HFFc6 (cell line): ENCODE measurements around the gene RASAL1. TPM values are rescaled to one million over a fixed set of nuclear protein-coding genes. Genes with fewer than 3 reads are reported as not detected.

ENCODE experiments used
- DNase-seq: peaks from one replicate; pipeline ENCODE4 v3.0.0-alpha.2; 2018
- H3K27ac Mint-ChIP-seq: 2 replicates; pipeline ENCODE4 v1.8.0; 2020; ENCODE audit warnings: mild to moderate bottlenecking, mixed read lengths
- H3K27me3 Mint-ChIP-seq: 2 replicates; pipeline ENCODE4 v1.8.0; 2021; ENCODE audit warnings: mild to moderate bottlenecking, moderate library complexity, mixed read lengths; ENCODE audit not compliant: insufficient read depth
- H3K36me3 Mint-ChIP-seq: 2 replicates; pipeline ENCODE4 v1.8.0; 2021; ENCODE audit warnings: low read depth, mixed read lengths
- H3K4me1 Mint-ChIP-seq: 2 replicates; pipeline ENCODE4 v1.8.0; 2020; ENCODE audit warnings: low read depth, mixed read lengths
- H3K4me3 Mint-ChIP-seq: 2 replicates; pipeline ENCODE4 v1.8.0; 2020; ENCODE audit warnings: mild to moderate bottlenecking, moderate library complexity, mixed read lengths
- H3K9me3 Mint-ChIP-seq: 2 replicates; pipeline ENCODE4 v1.8.0; 2020; ENCODE audit warnings: mild to moderate bottlenecking, mixed read lengths
- CTCF ChIP-seq: fragments of 200-600 bp; sonication (generic); IDR thresholded peaks from 2 replicates; pipeline ENCODE4 v1.5.0; 2021; ENCODE audit warnings: antibody characterized with exemption, mild to moderate bottlenecking
- total RNA-seq, 6 experiments: library from RNA; stranded (reverse); fragmentation: NEBNext Ultra II Directional; extraction: Animal tissue kit (Norgen Biotek cat#: 25700); gene quantifications; 2 replicates in 1 of 6; 3 replicates in 5 of 6; pipeline ENCODE4 v1.2.3, GENCODE V29; 2021

Gene RASAL1
- total RNA-seq, 6 experiments from 2014 or later, result not detected

GRCh38 chr12:113159937-113160336 is 24.4 kb upstream of the RASAL1 start:
- Mint-ChIP-seq H3K27ac (no peak overlapping the region), H3K4me3 (no peak overlapping the region), H3K9me3 (no peaks in the 10 kb centered on the region), H3K27me3 (peaks cover 9% of the 10 kb centered on the region), H3K4me1 (peaks cover 12% of the 10 kb centered on the region), H3K36me3 (peaks cover 13% of the 10 kb centered on the region)
- no peak for TF ChIP-seq CTCF
- no peak for DNase-seq

DNA sequence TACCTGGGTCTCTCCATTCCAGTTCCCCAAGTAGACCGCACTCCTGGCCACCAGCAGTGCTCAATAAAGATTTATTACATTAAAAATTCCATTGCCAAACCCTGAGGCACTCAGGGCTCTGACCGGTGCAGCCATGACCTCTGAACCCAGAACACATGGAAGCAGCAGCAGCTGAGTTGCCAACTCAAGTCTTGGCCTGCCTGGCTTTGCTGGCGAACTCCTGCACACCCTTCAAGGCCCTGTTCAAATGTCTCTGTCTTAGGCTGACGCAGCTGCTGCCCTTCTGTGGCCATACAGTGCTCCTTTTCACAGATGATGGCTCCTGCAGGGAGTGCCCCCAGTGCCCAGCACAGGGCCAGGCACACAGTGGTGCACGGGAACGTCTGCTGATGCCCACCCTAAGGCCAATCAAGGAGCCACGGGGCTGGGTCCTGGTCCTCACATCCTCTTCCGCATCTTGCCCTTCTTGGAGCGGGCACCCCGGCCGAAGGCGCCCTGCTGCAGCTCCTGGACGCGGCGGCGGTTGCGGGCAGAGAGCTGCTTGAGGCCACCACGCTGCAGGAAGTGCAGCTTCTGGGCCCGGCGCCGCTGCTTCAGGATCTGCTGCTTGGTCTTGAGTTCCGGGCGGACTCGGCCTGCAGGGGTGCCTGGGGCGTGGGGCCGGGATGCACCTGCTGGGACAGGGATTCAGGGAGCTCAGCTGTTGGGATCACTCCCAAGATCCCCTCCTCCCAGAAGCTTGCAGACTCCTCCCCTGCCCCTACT is 23.1 kb upstream of the RASAL1 start:
- Mint-ChIP-seq H3K36me3 (peaks cover 13% of the 10 kb centered on the region), H3K4me3 (no peak overlapping the region), H3K27ac (no peak overlapping the region), H3K4me1 (peaks cover 12% of the 10 kb centered on the region), H3K9me3 (no peaks in the 10 kb centered on the region), H3K27me3 (peaks cover 15% of the 10 kb centered on the region)
- DNase-seq, result no peak
- TF ChIP-seq CTCF, result no peak

- TF ChIP-seq CTCF, result no peak
- no peak overlapping the region for H3K4me3 Mint-ChIP-seq
- peaks cover 7% of the 10 kb centered on the region for H3K4me1 Mint-ChIP-seq
- no peak for DNase-seq
- no peak overlapping the region for H3K27ac Mint-ChIP-seq
- H3K9me3 Mint-ChIP-seq, result no peaks in the 10 kb centered on the region
- H3K36me3 Mint-ChIP-seq, result peaks cover 11% of the 10 kb centered on the region
- peaks cover 20% of the 10 kb centered on the region for H3K27me3 Mint-ChIP-seq
Measured at GRCh38 chr12:113157218-113157859, 21.8 kb upstream of the RASAL1 start.

DNA sequence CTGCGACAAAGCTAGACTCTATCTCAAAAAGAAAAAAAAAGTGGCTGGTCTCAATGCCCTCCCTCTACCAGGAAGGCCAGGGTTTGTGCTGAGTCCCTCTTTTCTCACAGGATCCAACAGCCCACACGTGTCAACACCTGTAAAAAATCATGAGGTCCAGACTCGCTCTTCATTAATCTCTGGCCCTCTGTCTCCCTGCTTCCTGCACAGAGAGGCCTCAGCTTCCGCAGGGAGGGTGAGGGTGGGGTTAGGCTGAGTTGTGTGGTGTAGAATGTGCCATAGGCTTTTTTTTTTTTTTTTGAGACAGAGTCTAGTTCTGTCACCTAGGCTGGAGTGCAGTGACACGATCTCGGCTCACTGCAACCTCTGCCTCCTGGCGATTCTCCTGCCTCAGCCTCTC is 20.1 kb upstream of the RASAL1 start:
- Mint-ChIP-seq H3K27ac (no peak overlapping the region), H3K27me3 (peaks cover 24% of the 10 kb centered on the region), H3K4me1 (peaks cover 9% of the 10 kb centered on the region), H3K9me3 (no peaks in the 10 kb centered on the region), H3K36me3 (peaks cover 4% of the 10 kb centered on the region; the same call in 1 of the 2 replicates), H3K4me3 (no peak overlapping the region)
- no peak for DNase-seq
- TF ChIP-seq CTCF, result no peak

- no peaks in the 10 kb centered on the region for H3K9me3 Mint-ChIP-seq
- H3K36me3 Mint-ChIP-seq, result no peaks in the 10 kb centered on the region
- H3K4me3 Mint-ChIP-seq, result no peak overlapping the region
- DNase-seq, result no peak
- H3K4me1 Mint-ChIP-seq, result peaks cover 15% of the 10 kb centered on the region
- no peak overlapping the region for H3K27ac Mint-ChIP-seq
- H3K27me3 Mint-ChIP-seq, result peaks cover 24% of the 10 kb centered on the region
- TF ChIP-seq CTCF, result no peak
Measured at GRCh38 chr12:113155060-113155459, 19.5 kb upstream of the RASAL1 start.
